DOHH2 (cell line): ENCODE data around the gene CEP135.

ENCODE experiments used
- H3F3A ChIP-seq: fragments of 200-600 bp; sonication (generic), shearing (Covaris generic); 2 replicates; pipeline ENCODE4 v1.6.0; 2016; ENCODE audit warnings: antibody characterized with exemption, mild to moderate bottlenecking; ENCODE audit not compliant: control insufficient read depth, insufficient read depth
- H3K27ac ChIP-seq: fragments of 200-600 bp; sonication (generic); 2 replicates; pipeline ENCODE4 v1.5.1; 2014; ENCODE audit warnings: low read depth, mild to moderate bottlenecking, low read length, moderate library complexity
- H3K27me3 ChIP-seq: fragments of 200-600 bp; sonication (generic); 2 replicates; pipeline ENCODE4 v1.6.1; 2014; ENCODE audit warnings: mild to moderate bottlenecking, low read length, mixed read lengths; ENCODE audit not compliant: control insufficient read depth
- H3K36me3 ChIP-seq: fragments of 200-600 bp; sonication (generic); 2 replicates; pipeline ENCODE4 v1.6.1; 2014; ENCODE audit warnings: mild to moderate bottlenecking, low read length, moderate library complexity, mixed read lengths; ENCODE audit not compliant: control insufficient read depth
- H3K4me1 ChIP-seq: fragments of 200-600 bp; sonication (generic); 2 replicates; pipeline ENCODE4 v1.6.1; 2014; ENCODE audit warnings: mild to moderate bottlenecking, low read length, mixed read lengths; ENCODE audit not compliant: control insufficient read depth
- H3K4me2 ChIP-seq: fragments of 200-600 bp; sonication (generic); 2 replicates; pipeline ENCODE4 v1.6.0; 2014; ENCODE audit warnings: mild to moderate bottlenecking, low read length, moderate library complexity
- H3K4me3 ChIP-seq: fragments of 200-600 bp; sonication (generic); 2 replicates; pipeline ENCODE4 v1.5.1; 2014; ENCODE audit warnings: mild to moderate bottlenecking, low read length, mixed read lengths
- H3K79me2 ChIP-seq: fragments of 200-600 bp; sonication (generic); 2 replicates; pipeline ENCODE4 v1.6.1; 2014; ENCODE audit warnings: mild to moderate bottlenecking, low read length, mixed read lengths; ENCODE audit not compliant: control insufficient read depth
- H3K9me2 ChIP-seq: fragments of 200-600 bp; sonication (generic); replicated peaks from 2 replicates; pipeline ENCODE4 v1.6.1; 2014; ENCODE audit warnings: mild to moderate bottlenecking, low read length, mixed read lengths; ENCODE audit not compliant: control insufficient read depth
- H3K9me3 ChIP-seq: fragments of 200-600 bp; sonication (generic); 2 replicates; pipeline ENCODE4 v1.6.1; 2014; ENCODE audit warnings: antibody characterized with exemption, low read length, mixed read lengths; ENCODE audit not compliant: control insufficient read depth, insufficient read depth
- H4K20me1 ChIP-seq: fragments of 200-600 bp; sonication (generic); 2 replicates; pipeline ENCODE4 v1.6.0; 2014; ENCODE audit warnings: low read depth, mild to moderate bottlenecking, antibody characterized with exemption, low read length, moderate library complexity; ENCODE audit not compliant: control insufficient read depth, insufficient read depth
- CTCF ChIP-seq: fragments of 200-600 bp; sonication (generic); IDR thresholded peaks from one replicate; pipeline ENCODE4 v1.5.1; 2014; ENCODE audit warnings: antibody characterized with exemption, mild to moderate bottlenecking, low read depth, low read length; ENCODE audit not compliant: poor library complexity, severe bottlenecking
- EZH2phosphoT487 ChIP-seq: fragments of 200-600 bp; sonication (generic); IDR thresholded peaks from 2 replicates; pipeline ENCODE4 v1.6.1; 2017; ENCODE audit warnings: borderline replicate concordance, mild to moderate bottlenecking, antibody characterized with exemption, low read length, moderate library complexity, mixed read lengths

CEP135 gene

GRCh38 chr4:55927803-55928437, 20.8 kb upstream of the CEP135 start:
- Histone ChIP-seq H4K20me1 (no peaks in the 10 kb centered on the region), H3K4me3 (no peak overlapping the region), H3K9me3 (no peaks in the 10 kb centered on the region), H3K36me3 (no peaks in the 10 kb centered on the region), H3K9me2 (no peaks in the 10 kb centered on the region), H3K4me2 (no peak overlapping the region), H3K27me3 (no peaks in the 10 kb centered on the region), H3K4me1 (peaks cover 22% of the 10 kb centered on the region), H3F3A (no peaks in the 10 kb centered on the region), H3K27ac (no peak overlapping the region), H3K79me2 (no peaks in the 10 kb centered on the region)
- TF ChIP-seq CTCF (no peak), EZH2phosphoT487 (no peak)

- no peak overlapping the region for H3K27ac ChIP-seq
- H3F3A ChIP-seq = no peaks in the 10 kb centered on the region
- H3K36me3 ChIP-seq = no peaks in the 10 kb centered on the region
- no peaks in the 10 kb centered on the region for H3K9me2 ChIP-seq
- no peaks in the 10 kb centered on the region for H3K27me3 ChIP-seq
- no peak overlapping the region for H3K4me2 ChIP-seq
- H3K4me1 ChIP-seq = peaks cover 28% of the 10 kb centered on the region
- H3K79me2 ChIP-seq = no peaks in the 10 kb centered on the region
- TF ChIP-seq EZH2phosphoT487 = no peak
- no peak for TF ChIP-seq CTCF
- H3K4me3 ChIP-seq = no peak overlapping the region
- H3K9me3 ChIP-seq = no peaks in the 10 kb centered on the region
- H4K20me1 ChIP-seq = no peaks in the 10 kb centered on the region
These were observed 19.9 kb upstream of the CEP135 start for GRCh38 chr4:55928846-55929245.

GRCh38 chr4:55931043-55931442, 17.7 kb upstream of the CEP135 start:
- H3K9me3 ChIP-seq = no peaks in the 10 kb centered on the region
- no peaks in the 10 kb centered on the region for H3K27me3 ChIP-seq
- H3K4me2 ChIP-seq = no peak overlapping the region
- TF ChIP-seq EZH2phosphoT487 (no peak), CTCF (no peak)
- H3F3A ChIP-seq = no peaks in the 10 kb centered on the region
- no peaks in the 10 kb centered on the region for H3K79me2 ChIP-seq
- no peaks in the 10 kb centered on the region for H3K36me3 ChIP-seq
- H4K20me1 ChIP-seq = no peaks in the 10 kb centered on the region
- H3K4me1 ChIP-seq = peaks cover 31% of the 10 kb centered on the region
- no peak overlapping the region for H3K4me3 ChIP-seq
- no peak overlapping the region for H3K27ac ChIP-seq
- no peaks in the 10 kb centered on the region for H3K9me2 ChIP-seq
